Liver (tissue), 9 donors: Measurements from ENCODE around the gene B3GAT2. TPM values are rescaled to one million over a fixed set of nuclear protein-coding genes. Genes with fewer than 3 reads are reported as not detected.

Experiments used
- DNase-seq: peaks from one replicate; pipeline ENCODE4 v3.0.0-alpha.2; 2017; ENCODE audit warnings: low spot score
- H3K27ac ChIP-seq, 2 donors: one replicate each; pipeline ENCODE4 v1.7.0; 2013; ENCODE audit warnings: inconsistent platforms in 2 of 2, low read length in 2 of 2, control low read depth in 1 of 2, low read depth in 1 of 2, mild to moderate bottlenecking in 1 of 2
- H3K27me3 ChIP-seq, 4 donors: one replicate each; pipeline versions ENCODE4 v1.6.1 to v1.7.0; 2013; ENCODE audit warnings: low read length in 3 of 4, inconsistent platforms in 1 of 4, mild to moderate bottlenecking in 1 of 4, moderate library complexity in 1 of 4; ENCODE audit not compliant: control insufficient read depth in 4 of 4, insufficient read depth in 4 of 4
- H3K36me3 ChIP-seq, 4 donors: one replicate each; pipeline versions ENCODE4 v1.6.1 to v1.7.0; 2013; ENCODE audit warnings: low read length in 3 of 4, mild to moderate bottlenecking in 3 of 4, low read depth in 1 of 4, moderate library complexity in 1 of 4; ENCODE audit not compliant: control insufficient read depth in 4 of 4, insufficient read depth in 3 of 4
- H3K4me1 ChIP-seq, 4 donors: one replicate each; pipeline versions ENCODE4 v1.6.1 to v1.7.0; 2013; ENCODE audit warnings: low read length in 3 of 4, mild to moderate bottlenecking in 3 of 4, moderate library complexity in 1 of 4; ENCODE audit not compliant: control insufficient read depth in 4 of 4, insufficient read depth in 4 of 4
- H3K4me3 ChIP-seq, 3 donors: one replicate each; pipeline versions ENCODE4 v1.6.1 to v1.7.0; 2013; ENCODE audit warnings: low read length in 3 of 3, control low read depth in 1 of 3, low read depth in 1 of 3, mild to moderate bottlenecking in 1 of 3
- H3K9ac ChIP-seq, 2 donors: one replicate each; pipeline ENCODE4 v1.7.0; 2013; ENCODE audit warnings: low read length in 2 of 2, mild to moderate bottlenecking in 2 of 2, moderate library complexity in 2 of 2, control low read depth in 1 of 2, low read depth in 1 of 2
- H3K9me3 ChIP-seq, 4 donors: one replicate each; pipeline versions ENCODE4 v1.6.1 to v1.7.0; 2013; ENCODE audit warnings: low read length in 3 of 4; ENCODE audit not compliant: control insufficient read depth in 4 of 4
- EGR1 ChIP-seq, 2 donors: IDR thresholded peaks; 2 replicates each; pipeline ENCODE4 v1.6.1; 2016 to 2018; ENCODE audit warnings: antibody characterized with exemption in 2 of 2, low read depth in 2 of 2
- FOXA2 ChIP-seq: IDR thresholded peaks from 2 replicates; pipeline ENCODE4 v1.6.1; 2016; ENCODE audit warnings: antibody characterized with exemption
- GABPA ChIP-seq, 2 donors: IDR thresholded peaks in 1 of 2; conservative IDR thresholded peaks in 1 of 2; 2 replicates each; pipeline ENCODE4 v1.6.1; 2016; ENCODE audit warnings: antibody characterized with exemption in 2 of 2, mild to moderate bottlenecking in 1 of 2, moderate library complexity in 1 of 2
- HNF4A ChIP-seq, 2 donors: conservative IDR thresholded peaks; 2 replicates each; pipeline ENCODE4 v1.6.1; 2016; ENCODE audit warnings: antibody characterized with exemption in 2 of 2, mild to moderate bottlenecking in 2 of 2
- HNF4G ChIP-seq: IDR thresholded peaks from 2 replicates; pipeline ENCODE4 v1.6.1; 2016; ENCODE audit warnings: antibody characterized with exemption
- MAX ChIP-seq: IDR thresholded peaks from 2 replicates; pipeline ENCODE4 v1.6.1; 2016; ENCODE audit warnings: antibody characterized with exemption
- NR2F2 ChIP-seq: IDR thresholded peaks from 2 replicates; pipeline ENCODE4 v1.6.1; 2016; ENCODE audit warnings: antibody characterized with exemption
- RXRA ChIP-seq, 2 donors: IDR thresholded peaks; 2 replicates each; pipeline ENCODE4 v1.6.1; 2017 to 2018; ENCODE audit warnings: antibody characterized with exemption in 2 of 2, mild to moderate bottlenecking in 1 of 2
- SP1 ChIP-seq: IDR thresholded peaks from 2 replicates; pipeline ENCODE4 v1.6.1; 2018; ENCODE audit warnings: antibody characterized with exemption, mild to moderate bottlenecking
- TAF1 ChIP-seq: conservative IDR thresholded peaks from 2 replicates; pipeline ENCODE4 v1.6.1; 2016; ENCODE audit warnings: antibody characterized with exemption, mild to moderate bottlenecking
- YY1 ChIP-seq: IDR thresholded peaks from 2 replicates; pipeline ENCODE4 v1.6.1; 2016; ENCODE audit warnings: antibody characterized with exemption, mild to moderate bottlenecking
- ZBTB33 ChIP-seq: IDR thresholded peaks from 2 replicates; pipeline ENCODE4 v1.6.1; 2016; ENCODE audit warnings: antibody characterized with exemption
- WGBS: extraction: QIAGEN DNeasy Blood & Tissue Kit; methylation state at CpG from one replicate; pipeline ENCODE4 v1.1.7; 2013; 5-methylcytosine and 5-hydroxymethylcytosine counted together
- polyA plus RNA-seq, 2 donors: library from polyadenylated mRNA; stranded (reverse) in 1 of 2; unstranded in 1 of 2; fragments of 200-250 nt in 1 of 2; fragments of >200 nt in 1 of 2; fragmentation: Nextera tagmentation in 1 of 2; extraction: Ambion mirVana in 1 of 2; gene quantifications; one replicate each; pipeline versions ENCODE4 v1.2.1 to v1.2.3, GENCODE V29; 2013 to 2015
- total RNA-seq, 2 donors: library from RNA; depleted of rRNA; stranded (reverse); fragments of >200 nt; gene quantifications; one replicate each; pipeline ENCODE4 v1.2.3, GENCODE V29; 2014
- TF ChIP-seq, protein P1 (sequence below): IDR thresholded peaks from 2 replicates; pipeline ENCODE4 v1.6.1; 2016; ENCODE audit warnings: antibody characterized with exemption, mild to moderate bottlenecking
- TF ChIP-seq, protein P2 (sequence below): fragments of 150-350 bp; IDR thresholded peaks from 2 replicates; pipeline ENCODE4 v1.5.1; 2017; ENCODE audit warnings: improper control_type of control experiment, low read depth, low read length; ENCODE audit not compliant: missing input control
- donor health status: healthy.
- donor health status: healthy.
- donor health status: healthy.
- donor health status: healthy.
- donor health status: healthy.

Gene B3GAT2
- total and polyA plus RNA-seq, 4 donors = under 0.01 to 0.97 (median 0.36) TPM

- no peak overlapping the region for H3K27ac ChIP-seq
- H3K4me3 ChIP-seq = peak overlapping the region; percentile 6 to 54 (median 40)
- H3K36me3 ChIP-seq = no peaks in the 10 kb centered on the region
Measured at GRCh38 chr6:70957284-70957617, 391 bp upstream of the B3GAT2 start.

GRCh38 chr6:70956191-70956450, 739 bp downstream of the B3GAT2 start:
- H3K36me3 ChIP-seq = no peaks in the 10 kb centered on the region
- peaks cover 11 to 21% (median 18%) of the 10 kb centered on the region in 4 donors for H3K4me1 ChIP-seq
- H3K27ac ChIP-seq = no peak overlapping the region
- WGBS = 2% methylated on average over 27 of the region's 27 CpGs
- no peak for DNase-seq
- peak overlapping the region in 2 of 3 donors; percentile 54 to 64 for H3K4me3 ChIP-seq
- peaks cover 2 to 6% (median 5%) of the 10 kb centered on the region in 4 donors for H3K27me3 ChIP-seq
- no peak overlapping the region for H3K9ac ChIP-seq
- no peaks in the 10 kb centered on the region for H3K9me3 ChIP-seq
- TF ChIP-seq SP1 (no peak), TAF1 (no peak), ZBTB33 (no peak), FOXA2 (no peak), MAX (no peak), YY1 (no peak), EGR1 (IDR thresholded peaks at IDR 0.05; ENCODE audit: low read depth in 2 of 2) (no peak), GABPA (IDR thresholded peaks at IDR 0.05 in 1 of 2, conservative IDR thresholded peaks at IDR 0.05 in 1 of 2) (no peak), HNF4G (no peak), RXRA (IDR thresholded peaks at IDR 0.05) (no peak)
- TF ChIP-seq, protein P1, sequence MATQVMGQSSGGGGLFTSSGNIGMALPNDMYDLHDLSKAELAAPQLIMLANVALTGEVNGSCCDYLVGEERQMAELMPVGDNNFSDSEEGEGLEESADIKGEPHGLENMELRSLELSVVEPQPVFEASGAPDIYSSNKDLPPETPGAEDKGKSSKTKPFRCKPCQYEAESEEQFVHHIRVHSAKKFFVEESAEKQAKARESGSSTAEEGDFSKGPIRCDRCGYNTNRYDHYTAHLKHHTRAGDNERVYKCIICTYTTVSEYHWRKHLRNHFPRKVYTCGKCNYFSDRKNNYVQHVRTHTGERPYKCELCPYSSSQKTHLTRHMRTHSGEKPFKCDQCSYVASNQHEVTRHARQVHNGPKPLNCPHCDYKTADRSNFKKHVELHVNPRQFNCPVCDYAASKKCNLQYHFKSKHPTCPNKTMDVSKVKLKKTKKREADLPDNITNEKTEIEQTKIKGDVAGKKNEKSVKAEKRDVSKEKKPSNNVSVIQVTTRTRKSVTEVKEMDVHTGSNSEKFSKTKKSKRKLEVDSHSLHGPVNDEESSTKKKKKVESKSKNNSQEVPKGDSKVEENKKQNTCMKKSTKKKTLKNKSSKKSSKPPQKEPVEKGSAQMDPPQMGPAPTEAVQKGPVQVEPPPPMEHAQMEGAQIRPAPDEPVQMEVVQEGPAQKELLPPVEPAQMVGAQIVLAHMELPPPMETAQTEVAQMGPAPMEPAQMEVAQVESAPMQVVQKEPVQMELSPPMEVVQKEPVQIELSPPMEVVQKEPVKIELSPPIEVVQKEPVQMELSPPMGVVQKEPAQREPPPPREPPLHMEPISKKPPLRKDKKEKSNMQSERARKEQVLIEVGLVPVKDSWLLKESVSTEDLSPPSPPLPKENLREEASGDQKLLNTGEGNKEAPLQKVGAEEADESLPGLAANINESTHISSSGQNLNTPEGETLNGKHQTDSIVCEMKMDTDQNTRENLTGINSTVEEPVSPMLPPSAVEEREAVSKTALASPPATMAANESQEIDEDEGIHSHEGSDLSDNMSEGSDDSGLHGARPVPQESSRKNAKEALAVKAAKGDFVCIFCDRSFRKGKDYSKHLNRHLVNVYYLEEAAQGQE = no peak
- TF ChIP-seq, protein P2, sequence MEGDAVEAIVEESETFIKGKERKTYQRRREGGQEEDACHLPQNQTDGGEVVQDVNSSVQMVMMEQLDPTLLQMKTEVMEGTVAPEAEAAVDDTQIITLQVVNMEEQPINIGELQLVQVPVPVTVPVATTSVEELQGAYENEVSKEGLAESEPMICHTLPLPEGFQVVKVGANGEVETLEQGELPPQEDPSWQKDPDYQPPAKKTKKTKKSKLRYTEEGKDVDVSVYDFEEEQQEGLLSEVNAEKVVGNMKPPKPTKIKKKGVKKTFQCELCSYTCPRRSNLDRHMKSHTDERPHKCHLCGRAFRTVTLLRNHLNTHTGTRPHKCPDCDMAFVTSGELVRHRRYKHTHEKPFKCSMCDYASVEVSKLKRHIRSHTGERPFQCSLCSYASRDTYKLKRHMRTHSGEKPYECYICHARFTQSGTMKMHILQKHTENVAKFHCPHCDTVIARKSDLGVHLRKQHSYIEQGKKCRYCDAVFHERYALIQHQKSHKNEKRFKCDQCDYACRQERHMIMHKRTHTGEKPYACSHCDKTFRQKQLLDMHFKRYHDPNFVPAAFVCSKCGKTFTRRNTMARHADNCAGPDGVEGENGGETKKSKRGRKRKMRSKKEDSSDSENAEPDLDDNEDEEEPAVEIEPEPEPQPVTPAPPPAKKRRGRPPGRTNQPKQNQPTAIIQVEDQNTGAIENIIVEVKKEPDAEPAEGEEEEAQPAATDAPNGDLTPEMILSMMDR = no peak

More at GRCh38 chr6:70957284-70957617, 391 bp upstream of the B3GAT2 start:
- TF ChIP-seq YY1 = no peak
- no peak for TF ChIP-seq NR2F2
- TF ChIP-seq EGR1 (IDR thresholded peaks at IDR 0.05; ENCODE audit: low read depth in 2 of 2) = no peak
- no peak for TF ChIP-seq TAF1
- TF ChIP-seq HNF4G = no peak
- no peak for TF ChIP-seq MAX
- TF ChIP-seq GABPA (IDR thresholded peaks at IDR 0.05 in 1 of 2, conservative IDR thresholded peaks at IDR 0.05 in 1 of 2) = no peak
- TF ChIP-seq, protein P2 = no peak
- no peak for TF ChIP-seq HNF4A (conservative IDR thresholded peaks at IDR 0.05)
- peaks cover 11 to 21% (median 18%) of the 10 kb centered on the region in 4 donors for H3K4me1 ChIP-seq
- 16% methylated on average over 19 of the region's 19 CpGs for WGBS
- no peak for DNase-seq
- no peaks in the 10 kb centered on the region for H3K9me3 ChIP-seq
- peaks cover 2 to 6% (median 5%) of the 10 kb centered on the region in 4 donors for H3K27me3 ChIP-seq
- no peak overlapping the region for H3K9ac ChIP-seq
